HUES6 (cell line): Measurements from ENCODE around the gene MRTFA.

Experiments used
- H3K27ac ChIP-seq: 2 replicates; pipeline ENCODE4 v1.7.0; 2013; ENCODE audit warnings: low read depth, mild to moderate bottlenecking, low read length, inconsistent platforms
- H3K27me3 ChIP-seq: 2 replicates; pipeline ENCODE4 v1.6.1; 2013; ENCODE audit warnings: low read length; ENCODE audit not compliant: control insufficient read depth, insufficient read depth
- H3K36me3 ChIP-seq: 2 replicates; pipeline ENCODE4 v1.6.1; 2013; ENCODE audit warnings: low read length; ENCODE audit not compliant: control insufficient read depth, insufficient read depth
- H3K4me1 ChIP-seq: 2 replicates; pipeline ENCODE4 v1.6.1; 2013; ENCODE audit warnings: low read length; ENCODE audit not compliant: control insufficient read depth, insufficient read depth
- H3K4me3 ChIP-seq: 2 replicates; pipeline ENCODE4 v1.5.1; 2013; ENCODE audit warnings: low read depth, low read length
- H3K9ac ChIP-seq: one replicate; pipeline ENCODE4 v1.6.1; 2013; ENCODE audit warnings: mild to moderate bottlenecking, low read length
- H3K9me3 ChIP-seq: 2 replicates; pipeline ENCODE4 v1.6.1; 2013; ENCODE audit warnings: low read depth, low read length; ENCODE audit not compliant: control insufficient read depth, insufficient read depth

Gene MRTFA

GRCh38 chr22:40434745-40435144 is 201.8 kb downstream of the MRTFA start:
- peaks cover 14% of the 10 kb centered on the region for H3K4me1 ChIP-seq
- H3K36me3 ChIP-seq = peaks cover 20% of the 10 kb centered on the region
- no peak overlapping the region for H3K4me3 ChIP-seq
- no peak overlapping the region for H3K9ac ChIP-seq
- no peaks in the 10 kb centered on the region for H3K27me3 ChIP-seq
- no peak overlapping the region for H3K27ac ChIP-seq
- H3K9me3 ChIP-seq = no peaks in the 10 kb centered on the region

GRCh38 chr22:40434106-40434505 is 202.4 kb downstream of the MRTFA start:
- Histone ChIP-seq H3K27ac (no peak overlapping the region), H3K9me3 (no peaks in the 10 kb centered on the region), H3K27me3 (no peaks in the 10 kb centered on the region), H3K9ac (no peak overlapping the region), H3K4me1 (peaks cover 14% of the 10 kb centered on the region), H3K36me3 (peaks cover 27% of the 10 kb centered on the region), H3K4me3 (no peak overlapping the region)

- H3K4me1 ChIP-seq = peaks cover 14% of the 10 kb centered on the region
Measured at GRCh38 chr22:40433416-40434090, 203.0 kb downstream of the MRTFA start.

GRCh38 chr22:40432625-40433024 is 203.9 kb downstream of the MRTFA start:
- H3K27me3 ChIP-seq = no peaks in the 10 kb centered on the region
- H3K36me3 ChIP-seq = peaks cover 41% of the 10 kb centered on the region
- H3K9me3 ChIP-seq = no peaks in the 10 kb centered on the region
- no peak overlapping the region for H3K9ac ChIP-seq
- no peak overlapping the region for H3K27ac ChIP-seq
- H3K4me1 ChIP-seq = peaks cover 11% of the 10 kb centered on the region
- no peak overlapping the region for H3K4me3 ChIP-seq

More at GRCh38 chr22:40433416-40434090, 203.0 kb downstream of the MRTFA start:
- Histone ChIP-seq H3K4me3 (no peak overlapping the region), H3K36me3 (peaks cover 32% of the 10 kb centered on the region), H3K27ac (no peak overlapping the region), H3K27me3 (no peaks in the 10 kb centered on the region), H3K9me3 (no peaks in the 10 kb centered on the region), H3K9ac (no peak overlapping the region)

GRCh38 chr22:40432157-40432556 is 204.4 kb downstream of the MRTFA start:
- H3K4me3 ChIP-seq = no peak overlapping the region

GRCh38 chr22:40430991-40431390 is 205.5 kb downstream of the MRTFA start:
- Histone ChIP-seq H3K27me3 (no peaks in the 10 kb centered on the region), H3K36me3 (peaks cover 52% of the 10 kb centered on the region), H3K4me3 (no peak overlapping the region), H3K9me3 (no peaks in the 10 kb centered on the region), H3K4me1 (no peaks in the 10 kb centered on the region), H3K9ac (no peak overlapping the region), H3K27ac (no peak overlapping the region)

More at GRCh38 chr22:40432157-40432556, 204.4 kb downstream of the MRTFA start:
- Histone ChIP-seq H3K4me1 (peaks cover 6% of the 10 kb centered on the region), H3K27me3 (no peaks in the 10 kb centered on the region), H3K36me3 (peaks cover 44% of the 10 kb centered on the region), H3K9ac (no peak overlapping the region), H3K27ac (no peak overlapping the region), H3K9me3 (no peaks in the 10 kb centered on the region)

- H3K4me1 ChIP-seq = no peaks in the 10 kb centered on the region
- no peaks in the 10 kb centered on the region for H3K27me3 ChIP-seq
- no peak overlapping the region for H3K27ac ChIP-seq
- no peak overlapping the region for H3K9ac ChIP-seq
- H3K36me3 ChIP-seq = peaks cover 58% of the 10 kb centered on the region
- no peak overlapping the region for H3K4me3 ChIP-seq
- H3K9me3 ChIP-seq = no peaks in the 10 kb centered on the region
Measured at GRCh38 chr22:40429481-40429880, 207.0 kb downstream of the MRTFA start.

- Histone ChIP-seq H3K4me3 (no peak overlapping the region), H3K9ac (no peak overlapping the region), H3K9me3 (no peaks in the 10 kb centered on the region), H3K36me3 (peaks cover 62% of the 10 kb centered on the region), H3K27me3 (no peaks in the 10 kb centered on the region), H3K4me1 (no peaks in the 10 kb centered on the region), H3K27ac (no peak overlapping the region)
Measured at GRCh38 chr22:40428796-40429195, 207.7 kb downstream of the MRTFA start.

- H3K4me3 ChIP-seq = no peak overlapping the region
- no peak overlapping the region for H3K9ac ChIP-seq
- no peaks in the 10 kb centered on the region for H3K9me3 ChIP-seq
- H3K36me3 ChIP-seq = peaks cover 80% of the 10 kb centered on the region
- no peak overlapping the region for H3K27ac ChIP-seq
- H3K27me3 ChIP-seq = no peaks in the 10 kb centered on the region
- no peaks in the 10 kb centered on the region for H3K4me1 ChIP-seq
Measured at GRCh38 chr22:40426594-40427333, 209.8 kb downstream of the MRTFA start.

- H3K27me3 ChIP-seq = no peaks in the 10 kb centered on the region
- no peak overlapping the region for H3K4me3 ChIP-seq
- no peaks in the 10 kb centered on the region for H3K4me1 ChIP-seq
- no peak overlapping the region for H3K9ac ChIP-seq
- no peaks in the 10 kb centered on the region for H3K9me3 ChIP-seq
- no peak overlapping the region for H3K27ac ChIP-seq
- peaks cover 85% of the 10 kb centered on the region for H3K36me3 ChIP-seq
Measured at GRCh38 chr22:40425082-40425481, 211.4 kb downstream of the MRTFA start.

- Histone ChIP-seq H3K27ac (no peak overlapping the region), H3K4me1 (no peaks in the 10 kb centered on the region; the same call in 1 of the 2 replicates), H3K4me3 (no peak overlapping the region), H3K9ac (no peak overlapping the region), H3K9me3 (no peaks in the 10 kb centered on the region), H3K27me3 (no peaks in the 10 kb centered on the region), H3K36me3 (peaks cover 85% of the 10 kb centered on the region)
Measured at GRCh38 chr22:40423882-40424640, 212.5 kb downstream of the MRTFA start.
